ENCODE results near the gene DNAL1.

DNA sequence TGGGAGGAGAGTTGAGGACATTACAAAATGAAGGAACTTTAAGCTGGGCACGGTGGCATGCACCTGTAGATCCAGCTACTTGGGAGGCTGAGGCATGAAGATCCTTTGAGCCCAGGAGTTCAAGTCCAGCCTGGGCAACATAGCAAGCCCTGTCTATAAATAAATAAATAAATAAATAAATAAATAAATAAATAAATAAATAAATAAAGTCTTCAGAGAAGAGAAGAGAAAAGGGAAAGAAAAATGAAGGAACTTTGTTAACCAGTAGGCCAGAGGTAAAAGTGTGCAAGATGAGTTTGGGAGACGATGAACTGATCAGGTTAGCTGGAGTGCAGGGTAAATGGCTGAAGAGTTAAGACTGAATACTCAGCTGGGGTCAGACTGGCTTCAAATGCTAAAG, 49.3 kb downstream of the DNAL1 start:
- TF ChIP-seq, protein P1, sequence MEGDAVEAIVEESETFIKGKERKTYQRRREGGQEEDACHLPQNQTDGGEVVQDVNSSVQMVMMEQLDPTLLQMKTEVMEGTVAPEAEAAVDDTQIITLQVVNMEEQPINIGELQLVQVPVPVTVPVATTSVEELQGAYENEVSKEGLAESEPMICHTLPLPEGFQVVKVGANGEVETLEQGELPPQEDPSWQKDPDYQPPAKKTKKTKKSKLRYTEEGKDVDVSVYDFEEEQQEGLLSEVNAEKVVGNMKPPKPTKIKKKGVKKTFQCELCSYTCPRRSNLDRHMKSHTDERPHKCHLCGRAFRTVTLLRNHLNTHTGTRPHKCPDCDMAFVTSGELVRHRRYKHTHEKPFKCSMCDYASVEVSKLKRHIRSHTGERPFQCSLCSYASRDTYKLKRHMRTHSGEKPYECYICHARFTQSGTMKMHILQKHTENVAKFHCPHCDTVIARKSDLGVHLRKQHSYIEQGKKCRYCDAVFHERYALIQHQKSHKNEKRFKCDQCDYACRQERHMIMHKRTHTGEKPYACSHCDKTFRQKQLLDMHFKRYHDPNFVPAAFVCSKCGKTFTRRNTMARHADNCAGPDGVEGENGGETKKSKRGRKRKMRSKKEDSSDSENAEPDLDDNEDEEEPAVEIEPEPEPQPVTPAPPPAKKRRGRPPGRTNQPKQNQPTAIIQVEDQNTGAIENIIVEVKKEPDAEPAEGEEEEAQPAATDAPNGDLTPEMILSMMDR (conservative IDR thresholded peaks at IDR 0.05; ENCODE audit: low read depth, low read length) = no peak
- TF ChIP-seq EZH2 (IDR thresholded peaks at IDR 0.05; ENCODE audit: borderline replicate concordance, low read depth, low read length, poor library complexity, severe bottlenecking) = no peak

Data from A673 (cell line).